Caki2 (cell line): ENCODE measurements around the gene POU3F3. TPM values are rescaled to one million over a fixed set of nuclear protein-coding genes. Genes with fewer than 3 reads are reported as not detected.

Source experiments
- DNase-seq: peaks from one replicate; pipeline ENCODE4 v3.0.0-alpha.2; 2015; ENCODE audit warnings: low read depth
- in situ Hi-C: cut with HindIII; loops from 2 replicates; pipeline ENCODE4 v1.10.0; 2016; ENCODE audit warnings: low sequenced_read_pairs, low pct_unique_long_range_greater_than_20kb, mixed read lengths
- total RNA-seq: library from RNA; depleted of rRNA; stranded (reverse); fragments of >200 nt; shearing (Covaris generic); gene quantifications from 2 replicates; pipeline ENCODE4 v1.2.3, GENCODE V29; 2014; ENCODE audit warnings: low replicate concordance; rRNA removed

POU3F3 gene
- total RNA-seq, 1 experiment from 2014 or later: 48.8 TPM

DNA sequence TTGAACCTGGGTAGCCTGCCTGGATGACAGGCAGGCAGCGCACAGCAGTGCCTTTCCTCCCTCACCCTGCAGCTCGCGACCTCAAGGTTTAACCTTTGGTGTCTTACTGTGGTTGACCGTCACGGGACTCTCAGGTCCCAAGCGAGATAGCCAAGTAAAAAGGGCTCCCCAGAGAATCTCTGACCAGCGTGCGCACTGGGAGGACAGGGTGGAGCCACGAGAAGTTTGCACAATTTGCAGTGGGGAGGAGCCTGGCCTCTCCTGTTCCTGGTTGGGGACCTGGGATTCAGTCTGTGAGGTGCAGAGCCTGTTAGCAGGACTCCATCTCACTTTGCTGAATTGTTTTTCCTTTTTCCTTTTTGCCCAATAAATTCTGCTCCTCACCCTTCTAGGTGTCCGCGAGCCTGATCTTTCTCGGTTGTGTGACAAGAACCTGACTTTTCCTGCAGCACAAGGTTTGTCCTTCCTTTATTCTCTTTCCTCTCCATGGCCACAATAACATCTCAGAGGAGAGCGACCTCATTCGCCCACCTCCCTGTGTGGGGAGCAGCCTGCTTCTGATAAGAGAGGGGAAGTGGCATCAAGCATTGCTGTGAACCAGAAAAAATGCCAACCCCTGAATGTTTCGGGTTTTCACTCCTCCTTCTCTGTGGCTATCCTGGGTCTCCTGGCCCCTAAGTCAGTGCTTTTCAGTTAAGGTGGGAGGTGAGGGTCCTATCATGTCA is 36.2 kb downstream of the POU3F3 start:
- in situ Hi-C loops: no loop called here
- DNase-seq: no peak

DNA sequence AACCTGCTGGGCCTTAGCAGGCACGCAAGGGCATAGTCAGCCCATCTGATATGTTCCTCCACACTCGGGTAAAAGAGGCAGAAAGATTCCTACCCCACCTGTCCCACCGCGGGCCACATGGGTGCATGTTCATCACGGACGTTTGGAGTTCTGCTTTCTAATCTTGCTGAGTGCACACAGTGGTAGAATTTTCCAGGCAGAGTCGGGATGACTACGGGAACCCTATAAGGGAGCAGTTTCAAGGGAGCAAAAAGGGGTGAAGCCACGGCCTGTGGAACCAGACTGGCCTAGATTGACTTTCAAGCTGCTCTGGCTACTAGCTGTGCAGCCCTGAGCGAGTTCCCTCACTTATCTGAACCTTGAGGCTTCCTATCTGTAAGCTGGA is 36.8 kb downstream of the POU3F3 start:
- DNase-seq: no peak

DNA sequence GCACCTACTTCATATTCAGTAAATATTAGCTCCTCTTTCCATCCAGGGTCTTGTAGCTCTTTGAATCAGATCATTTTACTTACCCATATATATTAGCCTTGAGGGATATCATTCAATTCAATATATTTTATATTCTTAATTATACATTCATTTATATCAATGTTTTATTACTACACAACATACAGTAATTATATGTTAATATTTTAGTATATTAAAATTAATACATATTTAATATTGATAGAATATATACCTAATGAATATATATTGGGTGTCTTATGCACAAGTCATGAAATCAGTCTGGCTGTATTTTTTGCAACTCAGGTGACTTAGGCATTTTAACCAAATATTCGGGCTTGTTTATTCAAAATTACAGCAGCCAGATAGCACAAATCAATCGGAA is 37.2 kb downstream of the POU3F3 start:
- in situ Hi-C loops: no loop called here
- no peak for DNase-seq

More for the DNA sequence above, 36.8 kb downstream of the POU3F3 start:
- in situ Hi-C loops: no loop called here

DNA sequence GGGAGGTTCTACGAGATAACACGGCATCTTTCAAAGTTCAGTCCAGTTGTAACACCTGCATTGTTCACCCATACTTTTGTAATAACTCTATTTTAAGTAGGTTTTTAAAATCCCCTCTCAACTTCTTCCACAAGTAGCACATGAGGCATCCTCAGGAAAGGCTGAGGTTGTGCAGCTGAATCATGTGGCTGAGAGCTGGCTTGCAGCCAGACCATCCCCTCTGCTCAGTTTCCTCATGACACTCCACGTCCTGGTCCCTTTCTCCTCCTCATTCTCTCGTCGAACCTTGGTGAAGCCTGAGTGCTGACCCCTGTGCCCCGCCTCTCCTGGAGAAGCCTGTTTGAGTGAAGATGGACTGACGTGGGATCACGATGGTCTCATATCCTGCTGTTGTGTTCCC is 42.5 kb downstream of the POU3F3 start:
- in situ Hi-C loops: no loop called here
- DNase-seq: no peak

DNA sequence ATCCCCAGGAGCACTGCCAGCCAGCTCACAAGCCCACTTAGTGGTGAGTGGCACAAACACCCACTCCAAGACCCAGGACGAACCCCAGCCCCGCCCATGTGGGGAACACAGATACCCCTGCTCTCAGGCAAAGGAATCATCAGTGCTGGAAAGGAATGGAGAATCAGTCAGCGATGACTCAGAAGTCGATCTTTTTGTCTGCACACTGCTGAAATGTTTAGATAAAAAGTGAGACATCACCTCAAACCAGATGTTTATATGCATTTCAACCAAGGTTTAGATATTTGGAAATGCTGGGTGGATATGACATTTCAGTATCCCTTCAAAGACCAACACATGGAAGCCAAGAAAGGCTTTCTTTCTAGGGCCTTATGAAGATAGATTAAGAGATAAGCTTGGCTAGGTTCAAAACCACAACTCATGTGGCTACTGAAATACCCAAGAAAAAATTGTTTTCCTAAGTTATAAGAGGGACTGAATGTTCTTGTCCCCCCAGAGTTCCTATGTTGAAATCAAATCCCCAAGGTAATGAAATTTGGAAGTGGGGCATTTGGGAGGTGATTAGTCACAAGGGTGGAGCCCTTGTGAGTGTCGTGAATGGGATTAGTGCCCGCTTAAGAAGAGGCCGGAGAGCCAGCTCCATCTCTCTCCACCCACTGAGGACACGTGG is 43.7 kb downstream of the POU3F3 start:
- in situ Hi-C loops: no loop called here
- peak; percentile 75 for DNase-seq

- no peak for DNase-seq
- in situ Hi-C loops: no loop called here
Observed at GRCh38 chr2:104900608-104901007, 46.7 kb downstream of the POU3F3 start.

DNA sequence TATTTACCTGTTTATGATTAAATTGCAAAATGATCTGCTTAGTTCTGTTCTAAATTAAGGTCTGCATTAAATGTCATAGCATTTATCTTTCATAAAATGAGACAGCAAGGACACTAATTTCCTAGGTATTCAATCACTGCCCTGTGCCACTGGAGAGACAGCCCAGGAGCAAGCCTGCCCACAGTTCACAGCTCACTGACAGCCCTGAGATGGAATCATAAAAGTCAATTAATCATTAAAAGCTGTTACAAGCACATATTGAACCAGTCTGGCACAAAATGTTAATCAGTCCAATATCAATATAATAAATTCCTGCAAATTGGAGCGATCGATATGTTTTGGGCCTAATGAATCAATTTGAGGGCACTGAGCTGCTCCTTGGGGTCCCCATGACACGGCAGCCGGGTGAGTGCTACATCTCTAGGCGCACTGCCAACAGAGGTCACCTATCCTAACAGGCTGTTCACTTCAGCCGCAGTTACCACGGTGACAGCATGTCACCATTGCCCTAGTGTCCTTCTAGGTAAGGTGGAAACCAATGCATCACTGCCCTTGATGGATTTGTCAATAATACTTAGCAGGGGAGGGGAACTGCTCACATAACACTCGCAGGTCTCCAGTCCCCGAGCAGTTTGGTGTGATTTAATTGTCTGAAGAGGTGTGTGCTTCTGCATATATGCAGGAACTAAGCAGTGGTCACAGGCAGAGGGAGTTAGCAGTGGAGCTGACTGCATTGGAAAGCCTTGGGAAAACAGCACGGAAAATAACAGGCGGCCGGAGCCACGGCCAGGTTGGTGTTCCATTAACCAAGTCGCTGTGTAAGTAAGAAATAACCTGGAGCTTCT is 47.3 kb downstream of the POU3F3 start:
- peak; percentile 96 for DNase-seq
- in situ Hi-C loops: no loop called here

- no peak for DNase-seq
- in situ Hi-C loops: no loop called here
Observed at GRCh38 chr2:104902317-104902716, 48.4 kb downstream of the POU3F3 start.

Other genes with a start within 250 kb of the POU3F3 start
- 41.8 and 62.6 TPM in 2 replicates for gene MRPS9, start 184.0 kb downstream of the POU3F3 start, total RNA-seq